ENCODE results near the gene SEPHS1.

- TF ChIP-seq POLR2AphosphoS5 (IDR thresholded peaks at IDR 0.05; ENCODE audit: low read depth, low read length): no peak
- no peak for TF ChIP-seq POLR2A (IDR thresholded peaks at IDR 0.05; ENCODE audit: low read depth, low read length)
- no peak for TF ChIP-seq TAF1 (IDR thresholded peaks at IDR 0.05; ENCODE audit: low read depth, low read length)
These were observed 13.5 kb downstream of the SEPHS1 start for GRCh38 chr10:13334556-13334955.
